Adrenal gland (tissue), 12 donors: ENCODE data around the gene GHR. TPM values are rescaled to one million over a fixed set of nuclear protein-coding genes. Genes with fewer than 3 reads are reported as not detected.

Experiments
- DNase-seq, 7 donors: peaks; one replicate each; pipeline ENCODE4 v3.0.0-alpha.2; 2019 to 2020
- H3K27ac ChIP-seq, 5 donors: fragments of 200-600 bp; sonication (generic) in 4 of 5; 1 replicate in 3 of 5; 2 replicates in 2 of 5; pipeline versions ENCODE4 v1.5.1 to v1.8.0; 2016 to 2020; ENCODE audit warnings: mild to moderate bottlenecking in 1 of 5
- H3K27me3 ChIP-seq: fragments of 200-600 bp; 2 replicates; pipeline ENCODE4 v1.8.0; 2021
- H3K36me3 ChIP-seq, 2 donors: fragments of 200-600 bp; replicated peaks in 1 of 2; 1 replicate in 1 of 2; 2 replicates in 1 of 2; pipeline versions ENCODE4 v1.5.1 to v1.8.0; 2018 to 2022
- H3K4me1 ChIP-seq, 2 donors: fragments of 200-600 bp; replicated peaks in 1 of 2; 1 replicate in 1 of 2; 2 replicates in 1 of 2; pipeline versions ENCODE4 v1.5.1 to v1.8.0; 2018 to 2021
- H3K4me3 ChIP-seq, 4 donors: fragments of 200-600 bp; sonication (generic) in 3 of 4; one replicate each; pipeline ENCODE4 v1.5.1; 2016 to 2018
- H3K9me3 ChIP-seq, 3 donors: fragments of 200-600 bp; sonication (generic) in 1 of 3; replicated peaks in 1 of 3; 1 replicate in 2 of 3; 2 replicates in 1 of 3; pipeline versions ENCODE4 v1.5.1 to v1.8.0; 2016 to 2021
- CTCF ChIP-seq, 6 experiments: fragments of 450-650 bp in 4 of 6; fragments of 200-600 bp in 2 of 6; sonication (generic) in 1 of 6; IDR thresholded peaks; 1 replicate in 5 of 6; 2 replicates in 1 of 6; pipeline versions ENCODE4 v1.5.1 to v1.8.0; 2016 to 2021; ENCODE audit warnings: antibody characterized with exemption in 6 of 6, mild to moderate bottlenecking in 2 of 6, moderate library complexity in 1 of 6
- POLR2A ChIP-seq, 2 donors: fragments of 450-650 bp; IDR thresholded peaks; one replicate each; pipeline ENCODE4 v1.6.1; 2017; ENCODE audit warnings: antibody characterized with exemption in 2 of 2, mild to moderate bottlenecking in 2 of 2, moderate library complexity in 1 of 2
- WGBS, 4 donors: extraction: QIAGEN DNeasy Blood & Tissue Kit in 2 of 4; methylation state at CpG; one replicate each; pipeline versions ENCODE4 v1.1.5 to v1.1.7; 2013 to 2017; 5-methylcytosine and 5-hydroxymethylcytosine counted together
- intact Hi-C, 2 donors: fragments of 100-400 bp; cut with DNase I; formaldehyde crosslinking; loops; one replicate each; pipeline versions ENCODE4 v1.14.1 to v1.15.0; 2022 to 2023
- polyA plus RNA-seq, 3 donors: library from polyadenylated mRNA; stranded (reverse); fragments of 200-250 nt in 2 of 3; fragments of 350-450 nt in 1 of 3; fragmentation: Illumina TruSeq in 1 of 3; extraction: RNeasy Lipid Tissue Mini Kit (QIAGEN cat#74804) in 1 of 3; gene quantifications; one replicate each; pipeline ENCODE4 v1.2.3, GENCODE V29; 2013 to 2014
- total RNA-seq, 9 donors: library from RNA; depleted of rRNA in 4 of 9; stranded (reverse); fragments of >200 nt in 4 of 9; fragments of 120-200 nt in 1 of 9; fragmentation: NEBNext Ultra II Directional in 1 of 9; extraction: Animal tissue kit (Norgen Biotek cat#: 25700) in 1 of 9; gene quantifications; one replicate each; pipeline versions ENCODE4 v1.1.0 to v1.2.4, GENCODE V29; 2013 to 2023
- donor health status: healthy with polysubstance abuse.
- donor health status: Bipolar disorder and iron deficiency.
- donor health status: DM: yes; HTN: yes; CAD: no.
- donor health status: DM: no; HTN: no; CAD: no.
- donor health status: DM: no; HTN: no; CAD: no.
- donor health status: DM: yes; HTN: yes; CAD: no.

The GHR gene
- total and polyA plus RNA-seq, 12 donors, result 2.9 to 17.1 (median 10.5) TPM

DNA sequence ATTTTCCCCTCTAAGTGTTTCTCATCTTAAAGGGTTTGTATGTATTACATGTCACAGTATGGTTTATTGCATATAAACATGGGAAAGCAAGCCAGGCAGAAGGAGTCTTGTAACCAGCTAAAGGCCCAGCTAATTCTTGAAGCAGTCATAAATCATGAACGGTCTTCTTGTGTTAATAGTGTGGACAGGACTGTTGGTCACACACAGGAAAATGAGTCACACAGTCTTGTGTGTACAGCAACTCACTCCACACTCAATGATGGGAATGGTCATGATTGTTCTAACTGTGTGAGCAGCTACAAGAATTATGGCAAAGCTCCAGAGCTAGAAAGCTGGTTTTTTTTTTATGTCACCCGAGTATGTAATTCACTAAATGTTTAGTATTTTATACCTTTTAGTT is 123.9 kb downstream of the GHR start:
- no peak for TF ChIP-seq CTCF (IDR thresholded peaks at IDR 0.05)
- intact Hi-C loops, result no loop called here

DNA sequence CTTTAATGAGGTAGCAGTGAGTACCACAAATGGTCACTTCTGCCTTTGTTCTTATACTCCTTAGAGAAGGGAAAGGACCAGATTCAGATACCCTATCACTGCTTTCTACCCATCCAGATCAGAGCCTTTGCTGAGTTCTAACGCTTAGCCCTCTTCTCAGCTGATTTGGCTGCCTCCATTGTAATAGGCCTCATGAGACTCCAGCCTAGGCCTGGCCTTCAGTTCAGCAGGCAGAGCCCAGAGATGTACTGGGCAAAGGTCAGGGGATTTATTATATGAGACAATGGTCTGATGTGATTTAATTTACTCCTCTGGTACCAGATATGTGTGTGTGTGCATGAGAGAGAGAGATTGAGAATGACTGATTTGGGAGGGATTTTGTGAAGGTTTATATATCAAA is 124.7 kb downstream of the GHR start:
- no peak overlapping the region for H3K27ac ChIP-seq
- intact Hi-C loops, result no loop called here
- no peaks in the 10 kb centered on the region for H3K27me3 ChIP-seq
- no peaks in the 10 kb centered on the region for H3K36me3 ChIP-seq
- TF ChIP-seq CTCF (IDR thresholded peaks at IDR 0.05) (no peak), POLR2A (IDR thresholded peaks at IDR 0.05) (no peak)
- no peak overlapping the region for H3K4me3 ChIP-seq
- H3K9me3 ChIP-seq, result no peaks in the 10 kb centered on the region
- 74 to 91% (median 85%) methylated on average over 1 of the region's 1 CpG for WGBS, 4 donors
- H3K4me1 ChIP-seq, result peaks cover 0 to 10% of the 10 kb centered on the region in 2 donors
- no peak for DNase-seq

More for the DNA sequence above, 123.9 kb downstream of the GHR start:
- no peaks in the 10 kb centered on the region for H3K27me3 ChIP-seq
- no peaks in the 10 kb centered on the region for H3K36me3 ChIP-seq
- H3K9me3 ChIP-seq, result no peaks in the 10 kb centered on the region
- H3K4me3 ChIP-seq, result no peak overlapping the region
- no peak overlapping the region for H3K27ac ChIP-seq
- DNase-seq, result no peak
- H3K4me1 ChIP-seq, result peaks cover 0 to 8% of the 10 kb centered on the region in 2 donors
- WGBS, 4 donors, result 50 to 78% (median 59%) methylated on average over 2 of the region's 2 CpGs

DNA sequence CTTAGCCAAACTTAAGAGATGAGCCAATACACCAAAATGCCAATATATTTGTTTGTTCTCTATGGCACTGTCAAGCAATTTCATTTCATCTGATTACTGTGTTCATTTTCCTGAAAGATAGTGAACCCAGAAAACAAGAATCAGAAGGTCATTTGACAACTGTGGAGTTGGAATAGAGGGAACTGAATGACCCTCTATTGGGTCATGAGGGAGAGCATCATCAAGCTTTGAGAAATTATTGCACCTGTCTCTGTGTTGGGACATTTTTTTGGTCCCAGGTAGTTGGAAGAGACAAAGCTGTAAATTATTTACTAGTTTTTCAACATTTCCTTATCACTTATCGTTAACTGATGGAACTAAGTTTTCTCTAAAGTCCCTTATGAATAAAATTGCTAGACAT is 129.4 kb downstream of the GHR start:
- 85 to 100% (median 95%) methylated on average over 1 of the region's 1 CpG for WGBS, 4 donors
- H3K36me3 ChIP-seq, result no peaks in the 10 kb centered on the region
- TF ChIP-seq POLR2A (IDR thresholded peaks at IDR 0.05) (no peak), CTCF (IDR thresholded peaks at IDR 0.05) (no peak)

GRCh38 chr5:42553461-42553860 is 130.2 kb downstream of the GHR start:
- no peaks in the 10 kb centered on the region for H3K27me3 ChIP-seq
- peaks cover 0 to 4% of the 10 kb centered on the region in 2 donors for H3K4me1 ChIP-seq
- 72 to 96% (median 81%) methylated on average over 4 of the region's 4 CpGs for WGBS, 4 donors
- no peaks in the 10 kb centered on the region for H3K9me3 ChIP-seq
- no peaks in the 10 kb centered on the region for H3K36me3 ChIP-seq
- H3K4me3 ChIP-seq, result no peak overlapping the region
- intact Hi-C loops, result no loop called here
- no peak overlapping the region for H3K27ac ChIP-seq
- no peak for DNase-seq
- TF ChIP-seq POLR2A (IDR thresholded peaks at IDR 0.05) (no peak), CTCF (IDR thresholded peaks at IDR 0.05) (no peak)

More for the DNA sequence above, 129.4 kb downstream of the GHR start:
- H3K27ac ChIP-seq, result no peak overlapping the region
- intact Hi-C loops, result no loop called here
- no peak for DNase-seq
- no peaks in the 10 kb centered on the region for H3K27me3 ChIP-seq
- no peaks in the 10 kb centered on the region for H3K9me3 ChIP-seq
- H3K4me1 ChIP-seq, result peaks cover 0 to 4% of the 10 kb centered on the region in 2 donors
- H3K4me3 ChIP-seq, result no peak overlapping the region
